ENCODE measurements around the gene MEI4.

The MEI4 gene, protein sequence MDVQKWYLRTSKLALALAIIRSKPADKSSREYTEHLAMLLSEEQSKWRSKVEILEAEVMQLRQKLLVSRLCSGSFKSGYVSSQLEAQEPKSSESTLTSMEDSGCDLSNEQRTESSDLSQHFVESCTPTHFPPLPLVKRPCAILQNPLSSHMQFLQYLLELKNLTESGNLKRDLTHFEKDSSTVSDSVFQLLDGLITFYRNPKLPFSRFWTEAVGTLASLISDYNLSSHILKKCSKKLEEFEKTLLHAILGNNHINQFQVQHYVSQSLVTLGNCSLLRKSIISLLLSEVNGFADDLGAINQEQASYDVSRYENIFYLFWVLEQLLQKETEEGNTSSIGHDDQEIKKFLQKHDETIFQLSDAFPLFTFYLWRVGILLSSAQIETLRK

DNA sequence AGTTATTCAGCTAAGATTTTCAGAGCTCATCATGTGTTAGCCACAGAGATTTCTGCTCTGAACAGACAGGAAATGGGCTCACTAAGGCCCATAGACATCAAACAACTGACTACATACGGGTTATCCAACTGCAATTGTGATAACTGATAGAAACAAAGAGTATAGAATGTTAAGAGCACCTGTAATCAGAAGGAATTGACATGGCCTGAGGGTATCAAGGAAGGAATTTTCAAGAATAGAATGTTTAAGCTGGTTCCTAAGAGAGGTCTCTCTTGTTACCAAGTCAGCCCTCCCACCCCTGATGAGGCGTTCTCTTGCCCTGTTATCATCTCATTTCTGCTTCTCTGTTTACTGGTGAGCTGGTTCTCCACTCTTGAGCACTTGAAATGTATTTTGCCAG, at the start of gene MEI4:
TSS of gene MEI4 (plus strand) at position 301 of the 400 bp plus-strand sequence. CDS start 37,633 bp downstream, outside the sequence.
- Histone ChIP-seq H3K4me1 (ENCODE audit: control insufficient read depth, insufficient read depth, low read length) (no peaks in the 10 kb centered on the region), H3K9me3 (ENCODE audit: control insufficient read depth, insufficient read depth, low read length) (no peaks in the 10 kb centered on the region), H3K4me3 (ENCODE audit: low read depth, low read length) (no peak within 1 kb of the TSS), H3K27me3 (ENCODE audit: control insufficient read depth, insufficient read depth, low read length) (peaks cover 3% of the 10 kb centered on the region), H3K36me3 (ENCODE audit: control insufficient read depth, insufficient read depth, low read length) (no peaks in the 10 kb centered on the region), H3K9ac (ENCODE audit: low read depth, low read length) (no peak within 1 kb of the TSS)

DNA sequence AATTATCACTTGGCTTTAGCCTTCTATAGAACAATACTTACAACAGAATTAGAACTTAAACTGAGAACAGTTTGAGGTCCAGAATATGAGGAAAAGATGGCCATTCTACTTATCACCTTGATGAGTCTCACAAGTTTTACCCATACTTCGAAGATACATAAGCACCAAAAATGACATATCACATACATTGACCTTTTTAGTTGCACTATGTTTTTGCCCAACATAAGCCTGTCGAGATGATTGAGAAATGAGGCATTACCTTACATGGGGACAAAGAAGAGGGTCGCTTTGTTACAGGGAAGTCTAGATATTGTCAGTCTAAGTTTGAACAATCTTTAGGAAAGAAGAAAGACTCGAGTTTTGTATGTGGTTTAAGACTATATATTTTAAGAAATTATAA, 48.4 kb upstream of the MEI4 start:
- Histone ChIP-seq H3K9me3 (ENCODE audit: control insufficient read depth, insufficient read depth, low read length) (no peaks in the 10 kb centered on the region), H3K4me3 (ENCODE audit: low read depth, low read length) (no peak overlapping the region), H3K9ac (ENCODE audit: low read depth, low read length) (no peak overlapping the region), H3K27me3 (ENCODE audit: control insufficient read depth, insufficient read depth, low read length) (no peaks in the 10 kb centered on the region), H3K4me1 (ENCODE audit: control insufficient read depth, insufficient read depth, low read length) (no peaks in the 10 kb centered on the region), H3K36me3 (ENCODE audit: control insufficient read depth, insufficient read depth, low read length) (no peaks in the 10 kb centered on the region)

GRCh38 chr6:77607004-77607403, 45.8 kb upstream of the MEI4 start:
- H3K4me1 ChIP-seq (ENCODE audit: control insufficient read depth, insufficient read depth, low read length), result no peaks in the 10 kb centered on the region
- H3K4me3 ChIP-seq (ENCODE audit: low read depth, low read length), result no peak overlapping the region
- no peaks in the 10 kb centered on the region for H3K36me3 ChIP-seq (ENCODE audit: control insufficient read depth, insufficient read depth, low read length)
- H3K27me3 ChIP-seq (ENCODE audit: control insufficient read depth, insufficient read depth, low read length), result no peaks in the 10 kb centered on the region
- no peaks in the 10 kb centered on the region for H3K9me3 ChIP-seq (ENCODE audit: control insufficient read depth, insufficient read depth, low read length)
- no peak overlapping the region for H3K9ac ChIP-seq (ENCODE audit: low read depth, low read length)

DNA sequence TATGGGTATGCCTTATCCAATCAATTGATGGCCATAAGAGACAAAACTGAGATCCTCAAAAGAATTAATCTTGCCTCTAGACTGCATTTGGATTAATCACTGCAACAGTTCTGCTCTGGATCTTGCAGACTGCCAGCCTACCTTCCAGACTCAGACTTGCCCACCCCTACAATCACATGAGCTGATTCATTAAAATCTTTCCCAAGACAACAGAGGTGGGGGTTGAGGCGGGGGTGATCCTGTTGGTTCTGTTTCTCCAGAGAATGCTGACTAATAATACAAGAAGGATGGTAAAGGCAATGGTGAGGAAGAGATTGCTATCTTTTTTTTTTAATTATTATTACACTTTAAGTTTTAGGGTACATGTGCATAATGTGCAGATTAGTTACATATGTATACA, 43.7 kb upstream of the MEI4 start:
- Histone ChIP-seq H3K4me1 (ENCODE audit: control insufficient read depth, insufficient read depth, low read length) (no peaks in the 10 kb centered on the region), H3K9me3 (ENCODE audit: control insufficient read depth, insufficient read depth, low read length) (no peaks in the 10 kb centered on the region), H3K27me3 (ENCODE audit: control insufficient read depth, insufficient read depth, low read length) (no peaks in the 10 kb centered on the region), H3K4me3 (ENCODE audit: low read depth, low read length) (no peak overlapping the region), H3K9ac (ENCODE audit: low read depth, low read length) (no peak overlapping the region), H3K36me3 (ENCODE audit: control insufficient read depth, insufficient read depth, low read length) (no peaks in the 10 kb centered on the region)

- Histone ChIP-seq H3K9me3 (ENCODE audit: control insufficient read depth, insufficient read depth, low read length) (no peaks in the 10 kb centered on the region), H3K27me3 (ENCODE audit: control insufficient read depth, insufficient read depth, low read length) (no peaks in the 10 kb centered on the region), H3K36me3 (ENCODE audit: control insufficient read depth, insufficient read depth, low read length) (no peaks in the 10 kb centered on the region), H3K4me3 (ENCODE audit: low read depth, low read length) (no peak overlapping the region), H3K9ac (ENCODE audit: low read depth, low read length) (no peak overlapping the region), H3K4me1 (ENCODE audit: control insufficient read depth, insufficient read depth, low read length) (no peaks in the 10 kb centered on the region)
Measured at GRCh38 chr6:77619114-77619513, 33.7 kb upstream of the MEI4 start.

GRCh38 chr6:77620278-77620882, 32.5 kb upstream of the MEI4 start:
- Histone ChIP-seq H3K9ac (ENCODE audit: low read depth, low read length) (no peak overlapping the region), H3K9me3 (ENCODE audit: control insufficient read depth, insufficient read depth, low read length) (no peaks in the 10 kb centered on the region)

GRCh38 chr6:77624515-77624914, 28.3 kb upstream of the MEI4 start:
- H3K9ac ChIP-seq (ENCODE audit: low read depth, low read length), result no peak overlapping the region
- H3K4me3 ChIP-seq (ENCODE audit: low read depth, low read length), result no peak overlapping the region
- H3K4me1 ChIP-seq (ENCODE audit: control insufficient read depth, insufficient read depth, low read length), result no peaks in the 10 kb centered on the region
- H3K36me3 ChIP-seq (ENCODE audit: control insufficient read depth, insufficient read depth, low read length), result no peaks in the 10 kb centered on the region
- H3K9me3 ChIP-seq (ENCODE audit: control insufficient read depth, insufficient read depth, low read length), result no peaks in the 10 kb centered on the region
- H3K27me3 ChIP-seq (ENCODE audit: control insufficient read depth, insufficient read depth, low read length), result no peaks in the 10 kb centered on the region

More at GRCh38 chr6:77620278-77620882, 32.5 kb upstream of the MEI4 start:
- no peaks in the 10 kb centered on the region for H3K4me1 ChIP-seq (ENCODE audit: control insufficient read depth, insufficient read depth, low read length)
- no peaks in the 10 kb centered on the region for H3K36me3 ChIP-seq (ENCODE audit: control insufficient read depth, insufficient read depth, low read length)
- H3K4me3 ChIP-seq (ENCODE audit: low read depth, low read length), result no peak overlapping the region
- no peaks in the 10 kb centered on the region for H3K27me3 ChIP-seq (ENCODE audit: control insufficient read depth, insufficient read depth, low read length)

DNA sequence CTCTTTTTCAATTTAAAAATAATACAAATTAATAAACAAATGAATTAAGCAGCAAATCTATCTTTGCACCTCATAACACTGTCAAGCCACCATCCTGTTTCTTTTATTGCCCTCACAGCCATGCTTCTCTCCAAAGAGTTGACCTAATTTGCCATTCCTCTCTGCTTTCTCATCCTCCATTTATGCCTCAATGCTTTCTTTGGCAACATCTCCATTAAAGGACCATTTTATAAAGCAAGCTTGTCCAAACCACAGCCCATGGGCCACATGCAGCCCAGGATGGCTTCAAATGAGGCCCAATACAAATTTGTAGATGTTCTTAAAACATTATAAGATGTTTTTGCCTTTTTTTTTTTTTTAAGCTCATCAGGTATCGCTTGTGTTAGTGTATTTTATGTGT, 26.4 kb upstream of the MEI4 start:
- no peaks in the 10 kb centered on the region for H3K27me3 ChIP-seq (ENCODE audit: control insufficient read depth, insufficient read depth, low read length)

DNA sequence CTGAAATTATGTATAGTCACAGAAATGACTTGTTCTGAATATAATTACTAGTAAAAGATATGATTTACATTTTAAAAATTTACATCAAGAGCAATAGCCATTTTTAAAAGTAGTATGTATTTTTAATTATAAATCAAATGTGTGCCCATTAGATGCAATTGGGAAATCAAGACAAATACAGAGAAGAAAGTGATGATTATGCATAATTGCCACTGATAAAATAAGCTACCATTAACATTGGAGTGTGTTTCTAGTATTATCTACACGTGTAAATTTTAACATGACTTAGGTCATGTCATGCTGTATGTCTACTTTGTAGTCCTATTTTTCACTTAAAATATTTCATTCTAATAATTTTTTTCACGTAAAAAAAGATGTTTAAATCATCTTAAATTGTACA, 22.8 kb upstream of the MEI4 start:
- Histone ChIP-seq H3K27me3 (ENCODE audit: control insufficient read depth, insufficient read depth, low read length) (no peaks in the 10 kb centered on the region), H3K4me3 (ENCODE audit: low read depth, low read length) (no peak overlapping the region), H3K9ac (ENCODE audit: low read depth, low read length) (no peak overlapping the region), H3K9me3 (ENCODE audit: control insufficient read depth, insufficient read depth, low read length) (no peaks in the 10 kb centered on the region), H3K4me1 (ENCODE audit: control insufficient read depth, insufficient read depth, low read length) (no peaks in the 10 kb centered on the region), H3K36me3 (ENCODE audit: control insufficient read depth, insufficient read depth, low read length) (no peaks in the 10 kb centered on the region)

More for the DNA sequence above, 26.4 kb upstream of the MEI4 start:
- no peaks in the 10 kb centered on the region for H3K4me1 ChIP-seq (ENCODE audit: control insufficient read depth, insufficient read depth, low read length)
- H3K4me3 ChIP-seq (ENCODE audit: low read depth, low read length), result no peak overlapping the region
- no peaks in the 10 kb centered on the region for H3K9me3 ChIP-seq (ENCODE audit: control insufficient read depth, insufficient read depth, low read length)
- H3K36me3 ChIP-seq (ENCODE audit: control insufficient read depth, insufficient read depth, low read length), result no peaks in the 10 kb centered on the region
- H3K9ac ChIP-seq (ENCODE audit: low read depth, low read length), result no peak overlapping the region

DNA sequence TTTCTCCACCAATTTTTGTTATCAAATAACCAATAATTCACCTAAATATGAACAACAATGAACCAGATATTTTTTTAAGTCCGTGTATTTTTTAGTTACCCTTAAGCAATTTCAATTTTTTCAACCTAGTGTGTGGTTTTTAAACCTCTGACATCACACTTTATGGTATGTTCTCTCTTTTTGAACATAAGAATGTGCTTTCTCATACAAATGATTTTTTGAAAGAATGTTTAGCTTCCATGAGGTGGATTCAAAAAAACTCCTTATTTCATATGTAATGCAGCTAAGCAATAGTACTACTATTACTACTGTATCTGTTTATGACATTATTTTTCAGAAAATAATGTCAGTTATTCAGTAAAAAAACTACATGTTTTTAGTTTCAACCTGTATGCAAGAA, 19.4 kb upstream of the MEI4 start:
- Histone ChIP-seq H3K4me3 (ENCODE audit: low read depth, low read length) (no peak overlapping the region), H3K4me1 (ENCODE audit: control insufficient read depth, insufficient read depth, low read length) (no peaks in the 10 kb centered on the region), H3K36me3 (ENCODE audit: control insufficient read depth, insufficient read depth, low read length) (no peaks in the 10 kb centered on the region), H3K9me3 (ENCODE audit: control insufficient read depth, insufficient read depth, low read length) (no peaks in the 10 kb centered on the region), H3K9ac (ENCODE audit: low read depth, low read length) (no peak overlapping the region), H3K27me3 (ENCODE audit: control insufficient read depth, insufficient read depth, low read length) (no peaks in the 10 kb centered on the region)

GRCh38 chr6:77633993-77634715, 18.7 kb upstream of the MEI4 start:
- Histone ChIP-seq H3K9me3 (ENCODE audit: control insufficient read depth, insufficient read depth, low read length) (no peaks in the 10 kb centered on the region), H3K4me3 (ENCODE audit: low read depth, low read length) (no peak overlapping the region), H3K36me3 (ENCODE audit: control insufficient read depth, insufficient read depth, low read length) (no peaks in the 10 kb centered on the region), H3K9ac (ENCODE audit: low read depth, low read length) (no peak overlapping the region), H3K27me3 (ENCODE audit: control insufficient read depth, insufficient read depth, low read length) (no peaks in the 10 kb centered on the region), H3K4me1 (ENCODE audit: control insufficient read depth, insufficient read depth, low read length) (no peaks in the 10 kb centered on the region)
